IMR-90 (cell line): Measurements from ENCODE around the gene PITX1.

Source experiments
- CEBPB ChIP-seq: IDR thresholded peaks from 2 replicates; pipeline ENCODE4 v1.6.1; 2012; ENCODE audit warnings: low read depth, low read length, improper control_type of control experiment
- CHD1 ChIP-seq: IDR thresholded peaks from 2 replicates; pipeline ENCODE4 v1.6.1; 2012; ENCODE audit warnings: low read depth, low read length, improper control_type of control experiment
- MAZ ChIP-seq: IDR thresholded peaks from 2 replicates; pipeline ENCODE4 v1.6.1; 2012; ENCODE audit warnings: low read depth, mild to moderate bottlenecking, low read length, improper control_type of control experiment, moderate library complexity, borderline replicate concordance
- NFE2L2 ChIP-seq: fragments of 150-350 bp; IDR thresholded peaks from 2 replicates; pipeline ENCODE4 v1.6.1; 2016; ENCODE audit warnings: low read depth, mild to moderate bottlenecking, low read length
- POLR2A ChIP-seq: IDR thresholded peaks from 2 replicates; pipeline ENCODE4 v1.6.1; 2012; ENCODE audit warnings: mild to moderate bottlenecking, low read depth, low read length
- RAD21 ChIP-seq: IDR thresholded peaks from 2 replicates; pipeline ENCODE4 v1.6.1; 2012; ENCODE audit warnings: low read length, improper control_type of control experiment
- SMC3 ChIP-seq: fragments of 150-350 bp; IDR thresholded peaks from 2 replicates; pipeline ENCODE4 v1.6.1; 2016; ENCODE audit warnings: low read depth, mild to moderate bottlenecking, antibody characterized with exemption, low read length, moderate library complexity
- TF ChIP-seq, protein P1 (sequence below): conservative IDR thresholded peaks from 2 replicates; pipeline ENCODE4 v1.5.1; 2012; ENCODE audit warnings: mild to moderate bottlenecking, low read depth, low read length, improper control_type of control experiment
- TF ChIP-seq, protein P2 (sequence below): fragments of 150-350 bp; IDR thresholded peaks from 2 replicates; pipeline ENCODE4 v1.6.1; 2016; ENCODE audit warnings: low read depth, mild to moderate bottlenecking, low read length, moderate library complexity, borderline replicate concordance

DNA sequence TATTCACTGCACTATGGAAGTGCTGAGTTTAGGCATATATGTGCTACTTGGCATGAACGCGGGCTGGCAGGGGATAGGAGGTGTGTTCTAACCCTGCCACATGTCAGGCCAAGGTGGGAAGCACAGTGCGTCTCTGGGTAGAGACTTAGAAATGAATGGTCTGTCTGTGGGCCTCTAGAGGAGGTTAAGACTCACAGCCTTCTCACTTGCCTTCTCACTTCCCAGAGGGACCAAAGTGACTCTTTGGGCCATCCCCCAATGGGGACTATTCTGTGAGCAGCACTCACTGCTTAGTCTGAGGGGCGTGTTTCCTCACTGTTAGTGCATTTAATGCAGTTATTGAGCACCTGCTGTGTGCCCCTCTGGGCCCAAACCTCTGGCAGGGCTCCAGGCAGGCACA is 2.4 kb upstream of the PITX1 start:
- TF ChIP-seq, protein P1, sequence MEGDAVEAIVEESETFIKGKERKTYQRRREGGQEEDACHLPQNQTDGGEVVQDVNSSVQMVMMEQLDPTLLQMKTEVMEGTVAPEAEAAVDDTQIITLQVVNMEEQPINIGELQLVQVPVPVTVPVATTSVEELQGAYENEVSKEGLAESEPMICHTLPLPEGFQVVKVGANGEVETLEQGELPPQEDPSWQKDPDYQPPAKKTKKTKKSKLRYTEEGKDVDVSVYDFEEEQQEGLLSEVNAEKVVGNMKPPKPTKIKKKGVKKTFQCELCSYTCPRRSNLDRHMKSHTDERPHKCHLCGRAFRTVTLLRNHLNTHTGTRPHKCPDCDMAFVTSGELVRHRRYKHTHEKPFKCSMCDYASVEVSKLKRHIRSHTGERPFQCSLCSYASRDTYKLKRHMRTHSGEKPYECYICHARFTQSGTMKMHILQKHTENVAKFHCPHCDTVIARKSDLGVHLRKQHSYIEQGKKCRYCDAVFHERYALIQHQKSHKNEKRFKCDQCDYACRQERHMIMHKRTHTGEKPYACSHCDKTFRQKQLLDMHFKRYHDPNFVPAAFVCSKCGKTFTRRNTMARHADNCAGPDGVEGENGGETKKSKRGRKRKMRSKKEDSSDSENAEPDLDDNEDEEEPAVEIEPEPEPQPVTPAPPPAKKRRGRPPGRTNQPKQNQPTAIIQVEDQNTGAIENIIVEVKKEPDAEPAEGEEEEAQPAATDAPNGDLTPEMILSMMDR = no peak
- TF ChIP-seq POLR2A (no peak), CHD1 (no peak), SMC3 (no peak), CEBPB (no peak), RAD21 (no peak), MAZ (no peak), NFE2L2 (no peak)
- TF ChIP-seq, protein P2, sequence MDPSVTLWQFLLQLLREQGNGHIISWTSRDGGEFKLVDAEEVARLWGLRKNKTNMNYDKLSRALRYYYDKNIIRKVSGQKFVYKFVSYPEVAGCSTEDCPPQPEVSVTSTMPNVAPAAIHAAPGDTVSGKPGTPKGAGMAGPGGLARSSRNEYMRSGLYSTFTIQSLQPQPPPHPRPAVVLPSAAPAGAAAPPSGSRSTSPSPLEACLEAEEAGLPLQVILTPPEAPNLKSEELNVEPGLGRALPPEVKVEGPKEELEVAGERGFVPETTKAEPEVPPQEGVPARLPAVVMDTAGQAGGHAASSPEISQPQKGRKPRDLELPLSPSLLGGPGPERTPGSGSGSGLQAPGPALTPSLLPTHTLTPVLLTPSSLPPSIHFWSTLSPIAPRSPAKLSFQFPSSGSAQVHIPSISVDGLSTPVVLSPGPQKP = no peak
